Endodermal cell (in vitro differentiated cells): ENCODE results near the gene TMEM190. TPM values are rescaled to one million over a fixed set of nuclear protein-coding genes. Genes with fewer than 3 reads are reported as not detected.
"Not testable (repeated sequence)": the region's sequence is repeated elsewhere in the genome, so short reads cannot be mapped to it uniquely, and the experiment has no call there.

Experiments used
- DNase-seq: peaks from one replicate; pipeline ENCODE4 v3.0.0-alpha.2; 2017
- H3K27ac ChIP-seq: 2 replicates; pipeline ENCODE4 v1.5.1; 2013; ENCODE audit warnings: mild to moderate bottlenecking, low read depth, low read length, moderate library complexity
- H3K27me3 ChIP-seq: 2 replicates; pipeline ENCODE4 v1.6.1; 2013; ENCODE audit warnings: mild to moderate bottlenecking, low read length, moderate library complexity; ENCODE audit not compliant: insufficient read depth, control insufficient read depth, poor library complexity, severe bottlenecking
- H3K36me3 ChIP-seq: 2 replicates; pipeline ENCODE4 v1.7.0; 2013; ENCODE audit warnings: mild to moderate bottlenecking, low read length, moderate library complexity; ENCODE audit not compliant: control insufficient read depth, insufficient read depth
- H3K4me1 ChIP-seq: one replicate; pipeline ENCODE4 v1.7.0; 2013; ENCODE audit warnings: low read length; ENCODE audit not compliant: control insufficient read depth, insufficient read depth
- H3K4me3 ChIP-seq: 2 replicates; pipeline ENCODE4 v1.5.1; 2013; ENCODE audit warnings: mild to moderate bottlenecking, low read length, moderate library complexity
- H3K9ac ChIP-seq: 2 replicates; pipeline ENCODE4 v1.6.1; 2013; ENCODE audit warnings: mild to moderate bottlenecking, low read length, moderate library complexity; ENCODE audit not compliant: poor library complexity, severe bottlenecking; ENCODE audit errors: extremely low read depth
- H3K9me3 ChIP-seq: 2 replicates; pipeline ENCODE4 v1.6.1; 2013; ENCODE audit warnings: mild to moderate bottlenecking, low read length, moderate library complexity; ENCODE audit not compliant: control insufficient read depth
- H3K27ac Mint-ChIP-seq: 2 replicates; pipeline ENCODE4 v1.8.0; 2020; ENCODE audit warnings: mixed read lengths
- H3K27me3 Mint-ChIP-seq: 2 replicates; pipeline ENCODE4 v1.8.0; 2021; ENCODE audit warnings: mild to moderate bottlenecking, mixed read lengths; ENCODE audit not compliant: insufficient read depth
- H3K36me3 Mint-ChIP-seq: 2 replicates; pipeline ENCODE4 v1.8.0; 2020; ENCODE audit warnings: low read depth, mixed read lengths
- H3K4me1 Mint-ChIP-seq: 2 replicates; pipeline ENCODE4 v1.8.0; 2020; ENCODE audit warnings: mixed read lengths
- H3K4me3 Mint-ChIP-seq: 2 replicates; pipeline ENCODE4 v1.8.0; 2020; ENCODE audit warnings: mild to moderate bottlenecking, moderate library complexity, mixed read lengths
- H3K9me3 Mint-ChIP-seq: 2 replicates; pipeline ENCODE4 v1.8.0; 2020; ENCODE audit warnings: mild to moderate bottlenecking, mixed read lengths
- CTCF ChIP-seq: fragments of 200-600 bp; sonication (generic); conservative IDR thresholded peaks from 2 replicates; pipeline ENCODE4 v1.5.0; 2021; ENCODE audit warnings: antibody characterized with exemption, mild to moderate bottlenecking
- WGBS, 2 experiments: methylation state at CpG; one replicate each; pipeline versions ENCODE4 v1.1.5 to v1.1.7; 2013; ENCODE audit warnings: missing lambda C conversion rate in 2 of 2, mixed read lengths in 1 of 2; ENCODE audit not compliant: insufficient coverage in 1 of 2, insufficient read length in 1 of 2; 5-methylcytosine and 5-hydroxymethylcytosine counted together
- total RNA-seq, 2 donors: library from RNA; stranded (reverse); fragmentation: NEBNext Ultra II Directional in 1 of 2; extraction: Animal tissue kit (Norgen Biotek cat#: 25700) in 1 of 2; gene quantifications; 2 replicates in 1 of 2; 3 replicates in 1 of 2; pipeline ENCODE4 v1.2.1, GENCODE V29; 2021

The TMEM190 gene
- total RNA-seq, 2 donors from 2014 or later: 1.2 TPM; not detected in 1

GRCh38 chr19:55407800-55408532 is 31.3 kb downstream of the TMEM190 start:
- no peak for TF ChIP-seq CTCF
- peaks cover 31% of the 10 kb centered on the region for H3K9me3 Mint-ChIP-seq
- H3K4me3 Mint-ChIP-seq: peak overlapping the region; percentile 79
- peak overlapping the region; percentile 92 for H3K4me3 ChIP-seq
- no peaks in the 10 kb centered on the region for H3K27me3 ChIP-seq
- H3K27me3 Mint-ChIP-seq: peaks cover 29% of the 10 kb centered on the region
- peak; percentile 98 for DNase-seq
- H3K27ac Mint-ChIP-seq: peak overlapping the region; percentile 97
- peak overlapping the region; percentile 84 for H3K9ac ChIP-seq
- H3K4me1 ChIP-seq: peaks cover 2% of the 10 kb centered on the region
- H3K27ac ChIP-seq: peak overlapping the region; percentile 98
- peaks cover 31% of the 10 kb centered on the region for H3K9me3 ChIP-seq
- peaks cover 35% of the 10 kb centered on the region for H3K36me3 ChIP-seq
- H3K36me3 Mint-ChIP-seq: peaks cover 37% of the 10 kb centered on the region
- 1 to 2% methylated on average over 49 to 72 of the region's 72 CpGs for WGBS, 2 experiments
- H3K4me1 Mint-ChIP-seq: peaks cover 14% of the 10 kb centered on the region

DNA sequence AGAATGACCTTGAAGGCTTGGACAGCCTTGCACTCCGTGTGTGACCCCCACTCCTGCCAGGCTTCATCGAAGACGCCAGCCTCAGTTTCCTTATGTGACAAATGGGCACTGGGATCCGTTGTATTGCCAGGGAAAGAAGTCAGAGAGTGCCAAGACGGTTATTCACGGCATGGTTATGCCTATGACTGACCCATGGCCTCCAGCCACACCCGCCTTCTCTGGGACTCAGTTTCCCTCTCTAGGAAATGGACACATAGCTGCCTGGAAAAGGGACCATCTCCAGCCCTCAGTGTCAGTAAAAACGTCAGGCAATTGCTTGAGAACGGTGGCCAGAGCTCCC is 31.9 kb downstream of the TMEM190 start:
- no peaks in the 10 kb centered on the region for H3K27me3 ChIP-seq
- H3K27ac ChIP-seq: peak overlapping the region; percentile 78
- peaks cover 2% of the 10 kb centered on the region for H3K4me1 ChIP-seq
- H3K9me3 ChIP-seq: peaks cover 31% of the 10 kb centered on the region
- H3K36me3 Mint-ChIP-seq: peaks cover 32% of the 10 kb centered on the region
- no peak overlapping the region for H3K9ac ChIP-seq
- peak overlapping the region; percentile 79 for H3K4me3 Mint-ChIP-seq
- 73 to 76% methylated on average over 8 to 9 of the region's 9 CpGs for WGBS, 2 experiments
- H3K27ac Mint-ChIP-seq: peak overlapping the region; percentile 92
- H3K27me3 Mint-ChIP-seq: peaks cover 31% of the 10 kb centered on the region
- H3K36me3 ChIP-seq: peaks cover 30% of the 10 kb centered on the region
- peak overlapping the region; percentile 78 for H3K4me3 ChIP-seq
- H3K4me1 Mint-ChIP-seq: peaks cover 14% of the 10 kb centered on the region
- peaks cover 31% of the 10 kb centered on the region for H3K9me3 Mint-ChIP-seq
- no peak for TF ChIP-seq CTCF
- DNase-seq: no peak

DNA sequence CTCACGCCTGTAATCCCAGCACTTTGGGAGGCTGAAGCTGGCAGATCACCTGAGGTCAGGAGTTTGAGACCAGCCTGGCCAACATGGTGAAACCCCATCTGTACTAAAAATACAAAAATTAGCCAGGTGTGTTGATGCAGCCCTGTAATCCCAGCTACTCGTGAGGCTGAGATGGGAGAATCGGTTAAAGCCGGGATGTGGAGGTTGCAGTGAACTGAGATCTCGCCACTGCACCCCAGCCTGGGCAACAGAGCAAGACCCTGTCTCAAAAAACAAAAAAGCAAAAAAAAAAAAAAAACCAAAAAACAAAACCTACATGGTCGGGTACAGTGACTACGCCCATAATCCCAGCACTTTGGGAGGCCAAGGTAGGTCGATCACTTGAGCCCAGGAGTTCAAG is 32.6 kb downstream of the TMEM190 start:
- not testable (repeated sequence) for H3K4me3 Mint-ChIP-seq, H3K27ac ChIP-seq, H3K27ac Mint-ChIP-seq, DNase-seq, H3K27me3 ChIP-seq, H3K4me1 ChIP-seq, H3K9ac ChIP-seq
- H3K4me3 ChIP-seq: peak overlapping the region; percentile 78
- WGBS, 2 experiments: 90 to 100% methylated on average over 1 to 8 of the region's 8 CpGs
- Mint-ChIP-seq H3K27me3 (peaks cover 33% of the 10 kb centered on the region), H3K9me3 (peaks cover 31% of the 10 kb centered on the region), H3K36me3 (peaks cover 26% of the 10 kb centered on the region), H3K4me1 (peaks cover 14% of the 10 kb centered on the region)
- peaks cover 25% of the 10 kb centered on the region for H3K36me3 ChIP-seq
- peaks cover 31% of the 10 kb centered on the region for H3K9me3 ChIP-seq
